Measurements from ENCODE around the gene EIF3B. TPM values are rescaled to one million over a fixed set of nuclear protein-coding genes. Genes with fewer than 3 reads are reported as not detected.

Gene EIF3B
- total RNA-seq, 4 donors from 2014 or later, result 105 to 155 (median 128) TPM

GRCh38 chr7:2350055-2350454, 4.6 kb upstream of the EIF3B start:
- TF ChIP-seq CTCF (IDR thresholded peaks at IDR 0.05) (no peak), EP300 (IDR thresholded peaks at IDR 0.05) (no peak), POLR2A (IDR thresholded peaks at IDR 0.05; ENCODE audit: low read depth) (no peak)
- intact Hi-C loops (cut with DNase I), result loop anchor here (5.0 kb wide), 2 partner anchors 38 to 103 kb away; partner anchors contain the start of gene SNX8

GRCh38 chr7:2350861-2351260, 3.8 kb upstream of the EIF3B start:
- no peaks in the 10 kb centered on the region for H3K36me3 ChIP-seq

More at GRCh38 chr7:2350055-2350454, 4.6 kb upstream of the EIF3B start:
- H3K4me3 ChIP-seq, result no peak overlapping the region
- 88% methylated on average over 9 of the region's 9 CpGs for WGBS
- H3K27ac ChIP-seq (replicated peaks in 1 of 4), result no peak overlapping the region
- no peaks in the 10 kb centered on the region for H3K36me3 ChIP-seq
- no peaks in the 10 kb centered on the region for H3K9me3 ChIP-seq
- DNase-seq (ENCODE audit: extremely low spot score), result no peak
- peaks cover 0 to 19% (median 11%) of the 10 kb centered on the region in 4 donors for H3K4me1 ChIP-seq
- no peaks in the 10 kb centered on the region for H3K27me3 ChIP-seq

GRCh38 chr7:2353113-2353935, 1.3 kb upstream of the EIF3B start:
- intact Hi-C loops (cut with DNase I), result loop anchor here (5.0 kb wide), 2 partner anchors 41 to 106 kb away; partner anchors contain the start of gene SNX8
- TF ChIP-seq EP300 (IDR thresholded peaks at IDR 0.05) (no peak), POLR2AphosphoS5 (IDR thresholded peaks at IDR 0.05) (no peak), POLR2A (IDR thresholded peaks at IDR 0.05; ENCODE audit: low read depth) (no peak), CTCF (IDR thresholded peaks at IDR 0.05) (no peak)
- H3K4me3 ChIP-seq, result peak overlapping the region; percentile 90 to 100 (median 96)
- peaks cover 22 to 42% (median 41%) of the 10 kb centered on the region in 4 donors for H3K4me1 ChIP-seq
- DNase-seq (ENCODE audit: extremely low spot score), result no peak
- WGBS, result 60% methylated on average over 21 of the region's 22 CpGs
- no peaks in the 10 kb centered on the region for H3K27me3 ChIP-seq
- H3K9me3 ChIP-seq, result no peaks in the 10 kb centered on the region
- peak overlapping the region; percentile 93 to 98 (median 97) for H3K27ac ChIP-seq (replicated peaks in 1 of 4)
- peaks cover 0 to 13% (median 4%) of the 10 kb centered on the region in 4 donors for H3K36me3 ChIP-seq

More at GRCh38 chr7:2350861-2351260, 3.8 kb upstream of the EIF3B start:
- Histone ChIP-seq H3K27ac (replicated peaks in 1 of 4) (no peak overlapping the region), H3K4me3 (no peak overlapping the region), H3K4me1 (peaks cover 2 to 25% (median 19%) of the 10 kb centered on the region in 4 donors), H3K27me3 (no peaks in the 10 kb centered on the region), H3K9me3 (no peaks in the 10 kb centered on the region)
- 91% methylated on average over 12 of the region's 12 CpGs for WGBS
- no peak for DNase-seq (ENCODE audit: extremely low spot score)
- TF ChIP-seq CTCF (IDR thresholded peaks at IDR 0.05) (no peak), POLR2AphosphoS5 (IDR thresholded peaks at IDR 0.05) (no peak), POLR2A (IDR thresholded peaks at IDR 0.05; ENCODE audit: low read depth) (no peak), EP300 (IDR thresholded peaks at IDR 0.05) (no peak)
- intact Hi-C loops (cut with DNase I), result loop anchor here (5.0 kb wide), 2 partner anchors 39 to 104 kb away; partner anchors contain the start of gene SNX8

GRCh38 chr7:2353936-2354185, 766 bp upstream of the EIF3B start:
- H3K27ac ChIP-seq (replicated peaks in 1 of 4), result peak overlapping the region; percentile 93 to 98 (median 97)
- intact Hi-C loops (cut with DNase I), result loop anchor here (5.0 kb wide), 2 partner anchors 42 to 107 kb away; partner anchors contain the start of gene SNX8
- H3K9me3 ChIP-seq, result no peaks in the 10 kb centered on the region
- peaks cover 27 to 47% (median 47%) of the 10 kb centered on the region in 4 donors for H3K4me1 ChIP-seq
- TF ChIP-seq EP300 (IDR thresholded peaks at IDR 0.05) (no peak), CTCF (IDR thresholded peaks at IDR 0.05) (peak in 1 of 3 experiments; percentile 6), POLR2A (IDR thresholded peaks at IDR 0.05; ENCODE audit: low read depth) (no peak), POLR2AphosphoS5 (IDR thresholded peaks at IDR 0.05) (peak in 1 of 2 donors; percentile 83)
- no CpG with 5 or more reads among the region's 26 CpGs for WGBS
- H3K4me3 ChIP-seq, result peak overlapping the region; percentile 90 to 100 (median 96)
- no peaks in the 10 kb centered on the region for H3K27me3 ChIP-seq
- peak; percentile 98 for DNase-seq (ENCODE audit: extremely low spot score)
- H3K36me3 ChIP-seq, result peaks cover 0 to 15% (median 6%) of the 10 kb centered on the region in 4 donors
